ENCODE results near the gene SENP2.
"Not testable (repeated sequence)": the region's sequence is repeated elsewhere in the genome, so short reads cannot be mapped to it uniquely, and the experiment has no call there.

SENP2 gene

DNA sequence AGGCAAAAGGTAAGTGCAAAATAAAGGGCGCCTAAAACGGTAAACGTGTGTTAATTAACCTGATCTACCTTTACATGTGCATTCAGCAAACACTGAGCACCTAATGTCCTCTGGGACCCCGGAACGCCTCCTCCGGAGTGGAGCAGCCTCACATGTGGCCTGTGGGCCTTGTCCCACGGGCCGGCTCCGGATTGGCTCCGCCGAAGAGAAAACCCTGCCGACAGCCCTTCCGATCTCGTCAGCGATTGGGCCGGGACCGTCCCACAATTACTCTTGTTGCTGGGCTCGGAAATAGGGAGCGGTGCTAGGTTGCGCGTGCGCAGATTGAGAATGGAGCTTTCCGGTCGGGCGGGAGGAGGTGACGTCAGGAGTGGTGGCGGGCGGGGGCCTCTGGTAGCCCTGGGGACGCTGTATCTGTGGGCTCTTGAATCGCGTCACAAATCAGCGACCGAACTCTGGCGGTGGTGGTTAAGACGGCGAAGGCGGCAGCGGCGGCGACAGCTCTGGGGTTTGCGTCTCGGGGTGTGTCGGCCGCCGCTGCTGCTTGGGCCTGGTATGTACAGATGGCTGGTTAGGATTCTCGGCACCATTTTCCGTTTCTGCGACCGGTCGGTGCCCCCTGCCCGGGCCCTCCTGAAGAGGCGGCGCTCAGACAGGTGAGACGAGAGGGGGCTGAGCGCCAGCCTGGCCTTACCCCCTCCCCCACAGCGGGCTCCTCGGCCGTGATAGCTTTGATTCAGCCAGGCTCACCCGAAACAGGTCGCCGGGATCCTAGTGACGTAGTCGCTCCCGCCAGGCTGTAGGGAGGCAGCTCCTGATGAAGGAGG is at the start of gene SENP2:
Gene SENP2, plus strand, starts transcription at position 437 of the 827 bp plus-strand sequence. Its CDS starts 119 bp downstream, at position 556.
- peak; percentile 99 for DNase-seq

DNA sequence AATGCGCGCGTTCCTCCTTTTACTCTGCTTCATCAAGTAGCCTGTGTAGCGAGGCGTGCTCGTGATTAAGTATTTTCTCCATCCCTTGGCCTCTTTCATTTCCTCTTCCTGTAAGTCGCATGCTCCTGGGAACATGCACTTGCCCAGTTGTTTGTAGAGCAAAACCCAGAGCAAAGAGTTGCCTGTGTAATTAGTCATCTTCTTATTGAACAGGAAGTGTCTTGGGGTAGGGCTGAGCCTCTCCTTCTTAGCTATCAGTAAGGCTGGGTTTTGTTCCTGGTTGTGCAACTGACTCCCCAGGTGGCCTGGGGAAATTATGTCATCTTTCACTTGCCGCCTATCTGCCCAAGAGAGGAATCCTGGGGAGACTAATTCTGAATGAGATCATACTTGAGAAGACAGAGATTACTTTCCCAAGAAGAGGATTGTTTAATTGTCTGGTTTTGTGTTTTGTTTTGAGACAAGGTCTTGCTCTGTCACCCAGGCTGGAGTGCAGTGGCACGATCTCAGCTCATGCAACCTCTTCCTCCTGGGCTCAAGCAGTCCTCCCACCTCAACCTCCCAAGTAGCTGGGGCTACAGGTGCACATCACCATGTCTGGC is 48.6 kb upstream of the SENP2 start:
- DNase-seq, result peak; percentile 86

DNA sequence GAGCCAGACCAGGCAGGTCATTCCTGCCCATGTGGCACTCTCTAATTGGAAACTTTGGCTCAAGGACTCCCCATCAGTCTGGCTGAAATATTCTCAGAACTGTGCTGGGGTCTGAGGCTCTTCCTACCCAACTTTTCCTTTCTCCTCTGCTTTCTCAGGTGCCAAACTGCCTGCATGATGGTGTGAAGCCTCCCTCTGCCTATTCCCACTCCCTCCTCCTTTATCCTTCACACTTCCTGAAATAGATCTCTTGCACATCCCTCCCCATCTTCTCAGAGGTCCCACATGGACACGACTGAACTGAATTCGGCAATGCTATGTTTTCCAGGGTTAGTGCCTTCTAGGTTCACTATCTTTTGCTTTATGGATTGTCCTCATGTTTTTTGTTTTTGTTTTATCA is 46.2 kb upstream of the SENP2 start:
- no peak for DNase-seq

DNA sequence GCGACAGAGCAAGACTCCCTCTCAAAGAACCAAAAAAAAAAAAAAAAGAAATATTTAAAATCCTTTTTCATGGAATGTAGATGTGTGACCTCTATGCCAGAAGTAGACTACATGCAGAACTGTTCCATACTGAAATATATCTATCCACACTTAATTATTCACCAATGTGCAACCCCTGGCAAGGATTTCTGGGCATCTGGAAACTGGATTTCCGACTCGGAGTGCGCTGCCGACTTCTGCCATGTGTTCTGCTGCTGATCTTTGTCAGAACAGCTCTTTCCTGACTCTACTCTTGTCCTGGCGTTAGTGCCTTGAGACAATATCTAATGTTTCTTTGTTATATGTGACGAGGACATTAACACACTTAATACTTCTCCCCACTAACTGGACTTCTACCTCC is 45.4 kb upstream of the SENP2 start:
- DNase-seq, result no peak

DNA sequence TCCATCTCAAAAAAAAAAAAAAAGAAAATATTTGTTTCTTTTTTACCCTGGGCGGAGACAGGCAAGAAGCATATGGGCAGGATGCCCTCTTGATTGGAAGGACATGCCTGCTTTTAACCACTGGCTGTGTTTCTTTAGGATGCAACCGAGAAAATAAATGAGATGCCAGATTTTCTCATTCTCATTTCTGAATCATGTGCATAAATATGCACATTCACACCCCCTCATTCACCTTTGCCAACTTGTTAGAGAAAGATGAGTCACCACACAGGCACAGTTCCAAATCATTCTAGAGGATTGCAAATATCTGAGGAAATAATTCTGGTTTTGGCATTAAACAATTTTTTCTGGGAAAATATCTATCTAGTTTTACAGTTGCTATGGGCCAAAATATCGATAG is 37.0 kb upstream of the SENP2 start:
- DNase-seq, result peak; percentile 54

DNA sequence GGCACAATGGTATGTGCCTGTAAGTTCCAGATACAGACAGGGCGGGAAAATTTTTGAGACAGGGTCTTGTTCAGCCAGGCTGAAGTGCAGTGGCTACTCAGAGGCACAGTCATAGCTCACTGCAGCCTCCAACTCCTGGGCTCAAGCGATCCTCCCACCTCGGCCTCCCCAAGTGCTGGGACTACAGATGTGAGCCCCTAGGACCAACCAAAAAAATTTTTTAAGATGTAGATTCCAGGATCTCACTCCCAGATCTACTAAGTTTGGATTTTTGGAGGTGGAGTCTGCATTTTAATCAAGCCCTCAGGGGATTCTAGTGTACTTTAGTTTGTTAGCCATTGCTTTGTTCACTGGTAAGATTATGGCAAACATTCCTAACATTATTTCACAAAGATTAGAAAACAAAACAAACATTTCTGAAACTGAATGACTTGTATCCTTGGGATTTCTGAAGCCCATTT is 36.4 kb upstream of the SENP2 start:
- DNase-seq, result no peak

DNA sequence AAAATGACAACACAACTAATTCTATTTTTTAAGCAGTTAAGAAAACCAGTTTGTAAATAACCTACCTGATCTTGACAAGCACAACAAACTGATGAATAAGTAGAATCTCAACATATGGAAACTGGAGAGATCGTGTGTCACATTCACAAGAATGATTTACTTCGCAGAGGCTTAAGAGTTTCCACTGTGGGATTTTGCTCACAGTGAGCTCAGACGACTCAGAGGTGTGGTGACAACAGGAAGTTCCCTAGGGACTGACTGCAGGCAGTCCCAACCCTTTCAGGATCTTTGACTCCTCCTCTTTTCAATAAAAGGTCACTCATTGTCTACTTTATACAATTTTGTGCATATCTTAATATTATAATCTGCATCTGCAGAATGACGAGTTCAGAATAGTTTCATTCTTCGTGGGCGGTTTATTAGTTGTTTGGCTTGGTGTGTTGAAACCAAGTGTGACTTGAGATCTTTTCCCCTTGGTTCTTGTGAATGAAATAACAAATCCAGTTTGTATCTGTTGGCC is 33.7 kb upstream of the SENP2 start, which contains the start of gene LIPH:
Gene LIPH, minus strand, starts transcription at position 231 of the 520 bp plus-strand sequence. Its CDS starts 117 bp downstream, at position 114.
- DNase-seq, result peak; percentile 80

DNA sequence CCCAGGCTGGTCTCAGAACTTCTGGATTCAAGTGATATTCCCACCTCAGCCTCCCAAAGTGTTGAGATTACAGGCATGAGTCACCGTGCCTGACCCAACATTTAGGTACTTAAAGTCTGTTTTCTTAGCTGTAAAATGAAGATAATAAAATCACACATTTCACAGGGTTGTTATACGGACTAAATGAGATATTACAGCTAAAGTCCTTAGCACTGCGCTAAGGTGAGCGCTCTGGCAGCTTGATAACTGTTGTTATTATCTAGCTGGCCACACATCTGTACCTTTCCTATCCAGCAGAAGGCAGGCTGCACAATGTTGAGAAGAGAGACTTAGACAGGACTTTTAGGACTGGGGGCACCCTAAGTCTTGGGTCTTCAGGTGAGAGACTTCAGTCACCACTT is 31.0 kb upstream of the SENP2 start:
- DNase-seq, result no peak

DNA sequence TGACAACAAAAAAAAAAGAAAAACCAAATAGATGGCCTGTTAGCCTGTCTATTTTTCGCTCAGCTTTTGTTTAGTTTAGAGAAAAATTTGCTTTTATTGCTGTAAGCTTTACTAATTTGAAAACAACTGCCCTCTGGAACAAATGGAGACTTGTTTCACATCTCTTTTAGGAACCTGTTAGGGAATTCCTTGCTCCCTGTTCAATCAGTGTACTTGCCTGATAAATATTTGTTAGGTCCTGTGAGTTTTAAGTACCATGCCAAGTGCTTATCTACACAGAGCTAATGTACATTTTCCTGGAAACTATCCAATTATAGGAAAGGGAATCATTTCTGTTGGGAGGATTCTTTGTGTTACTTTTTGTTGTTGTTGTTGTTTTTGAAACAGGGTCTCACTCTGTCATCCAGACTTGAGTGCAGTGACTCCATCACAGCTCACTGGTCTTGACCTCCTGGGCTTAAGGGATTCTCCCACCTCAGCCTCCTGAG is 30.2 kb upstream of the SENP2 start:
- no peak for DNase-seq

DNA sequence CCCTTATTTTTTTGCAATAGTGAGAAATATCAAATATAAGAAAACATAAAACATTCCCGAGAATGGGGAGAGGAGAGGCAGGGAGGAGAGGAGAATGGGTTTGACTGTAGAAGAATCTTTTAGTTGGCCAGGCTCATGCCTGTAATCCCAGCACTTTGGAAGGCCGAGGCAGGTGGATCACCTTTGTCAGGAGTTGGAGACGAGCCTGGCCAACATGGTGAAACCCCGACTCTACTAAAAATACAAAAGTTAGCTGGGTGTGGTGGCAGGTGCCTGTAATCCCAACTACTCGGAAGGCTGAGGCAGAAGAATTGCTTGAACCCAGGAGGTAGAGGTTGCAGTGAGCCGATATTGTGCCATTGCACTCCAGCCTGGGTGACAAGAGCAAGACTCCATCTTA is 29.5 kb upstream of the SENP2 start:
- not testable (repeated sequence) for DNase-seq

DNA sequence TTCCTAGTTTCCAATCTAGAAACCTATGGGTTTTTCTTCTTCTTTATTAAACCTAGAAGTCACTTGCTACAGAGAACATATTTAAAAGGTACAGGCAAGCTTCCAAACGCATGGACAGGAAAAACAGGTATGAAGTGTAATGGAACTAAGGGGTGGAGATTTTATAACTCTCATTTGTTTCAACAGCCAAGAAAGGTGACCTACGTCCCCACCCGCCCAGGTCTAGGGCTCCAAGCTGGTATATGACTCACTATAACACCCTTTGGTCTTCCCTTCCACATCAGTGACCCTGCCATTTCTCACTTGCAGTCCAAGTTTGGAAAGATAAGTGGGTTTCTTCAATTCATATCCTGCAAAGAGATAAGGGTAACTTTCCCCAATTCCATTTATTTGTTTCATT is 27.7 kb upstream of the SENP2 start:
- no peak for DNase-seq

DNA sequence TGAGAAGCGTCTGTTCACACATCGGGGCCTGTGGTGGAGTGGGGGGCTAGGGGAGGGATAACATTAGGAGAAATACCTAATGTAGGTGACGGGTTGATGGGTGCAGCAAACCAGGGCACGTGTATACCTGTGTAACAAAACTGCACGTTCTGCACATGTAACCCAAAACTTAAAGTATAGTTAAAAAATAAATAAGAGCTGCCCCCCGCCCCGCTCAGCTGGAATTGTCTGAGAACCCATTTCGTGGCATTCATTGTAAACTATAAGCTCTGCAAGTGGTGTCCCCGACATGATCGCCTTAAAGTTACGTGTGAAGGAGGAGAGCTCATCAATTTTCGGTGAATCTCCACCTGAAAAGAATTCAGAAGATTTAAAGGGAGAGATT is 26.4 kb upstream of the SENP2 start:
- DNase-seq, result no peak

DNA sequence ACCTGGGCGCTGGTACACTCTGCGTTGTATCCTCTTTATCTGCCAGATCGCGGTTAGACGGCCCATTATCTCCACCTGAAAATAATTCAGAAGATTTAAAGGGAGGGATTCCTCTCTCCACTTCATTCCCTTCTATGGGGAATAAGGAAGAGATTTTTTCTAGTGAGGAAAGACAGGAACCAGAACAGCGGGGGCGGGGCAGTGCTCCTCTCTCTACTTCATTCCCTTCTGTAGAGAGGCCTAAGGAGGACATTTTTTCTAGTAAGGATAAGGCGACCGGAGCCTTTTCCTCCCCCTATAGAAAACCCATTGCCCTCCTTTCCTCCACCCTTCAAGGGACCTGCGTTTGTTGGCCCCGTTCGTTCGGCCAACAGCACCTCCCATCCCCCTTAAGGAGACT is 25.4 kb upstream of the SENP2 start:
- no peak for DNase-seq

DNA sequence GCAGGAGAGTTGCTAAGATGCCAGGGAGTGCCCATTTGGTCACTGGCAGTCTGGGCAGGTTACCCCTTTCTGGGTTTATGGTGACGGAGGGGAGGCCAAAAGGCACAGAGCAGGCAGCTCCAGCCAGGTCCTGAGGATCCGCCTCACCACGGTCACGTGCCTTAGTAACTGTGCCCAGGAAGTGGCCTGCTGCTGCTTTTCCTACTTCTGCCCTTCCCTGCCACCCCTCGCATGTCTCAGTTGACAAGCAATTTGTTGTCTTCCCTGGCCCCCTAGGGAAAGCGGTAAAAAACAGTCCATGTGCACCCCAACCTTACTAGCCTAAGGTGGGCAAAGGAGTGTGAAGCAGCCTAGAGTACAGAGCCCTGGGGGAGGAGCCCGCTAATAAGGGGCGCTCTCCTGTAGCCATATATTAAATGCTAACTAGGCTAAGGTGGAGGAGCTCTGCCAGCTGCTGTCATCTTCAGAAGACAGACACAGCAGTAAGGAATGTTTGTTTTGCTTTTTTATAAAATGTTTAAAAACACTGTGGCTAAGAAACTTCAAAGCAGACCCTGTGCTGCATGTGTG is 24.6 kb upstream of the SENP2 start:
- peak; percentile 27 for DNase-seq

DNA sequence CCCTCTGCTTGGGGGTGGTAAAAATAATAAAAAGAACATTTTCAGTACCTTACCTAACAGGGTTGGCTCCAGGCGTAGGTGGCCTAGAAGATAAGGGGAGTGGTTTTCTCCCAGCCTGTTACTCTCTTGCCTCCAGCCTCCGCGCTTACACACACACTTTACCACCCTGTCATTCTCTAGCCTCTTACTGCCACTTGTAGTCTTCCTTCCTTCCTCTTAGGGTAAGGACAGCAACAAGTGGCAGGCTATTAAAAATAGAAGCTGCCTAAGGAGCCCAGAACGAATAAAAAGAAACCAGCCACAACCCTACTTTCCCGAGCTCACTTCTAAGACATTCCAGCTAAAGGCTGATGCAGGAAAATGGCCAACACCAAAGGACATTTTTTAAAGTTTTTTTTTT is 24.1 kb upstream of the SENP2 start:
- no peak for DNase-seq

DNA sequence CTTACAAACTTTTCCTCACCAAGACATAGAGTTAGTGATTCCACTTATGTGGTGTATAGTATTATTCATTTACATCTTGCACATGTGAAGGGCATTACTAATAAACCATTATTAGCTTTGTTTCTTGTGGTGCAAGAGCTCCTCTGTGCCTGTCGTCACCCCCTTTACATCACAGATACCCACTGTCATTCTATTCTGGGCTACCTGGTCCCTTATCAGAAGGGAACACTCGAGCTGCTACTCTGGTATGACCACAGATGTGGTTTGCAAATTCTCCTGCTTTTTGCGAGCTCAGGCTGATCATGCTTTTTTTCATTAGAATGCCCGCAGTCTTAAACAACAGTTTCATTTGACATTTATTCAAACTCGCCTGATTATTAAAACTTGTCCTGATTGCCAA is 13.9 kb upstream of the SENP2 start:
- DNase-seq, result no peak

DNA sequence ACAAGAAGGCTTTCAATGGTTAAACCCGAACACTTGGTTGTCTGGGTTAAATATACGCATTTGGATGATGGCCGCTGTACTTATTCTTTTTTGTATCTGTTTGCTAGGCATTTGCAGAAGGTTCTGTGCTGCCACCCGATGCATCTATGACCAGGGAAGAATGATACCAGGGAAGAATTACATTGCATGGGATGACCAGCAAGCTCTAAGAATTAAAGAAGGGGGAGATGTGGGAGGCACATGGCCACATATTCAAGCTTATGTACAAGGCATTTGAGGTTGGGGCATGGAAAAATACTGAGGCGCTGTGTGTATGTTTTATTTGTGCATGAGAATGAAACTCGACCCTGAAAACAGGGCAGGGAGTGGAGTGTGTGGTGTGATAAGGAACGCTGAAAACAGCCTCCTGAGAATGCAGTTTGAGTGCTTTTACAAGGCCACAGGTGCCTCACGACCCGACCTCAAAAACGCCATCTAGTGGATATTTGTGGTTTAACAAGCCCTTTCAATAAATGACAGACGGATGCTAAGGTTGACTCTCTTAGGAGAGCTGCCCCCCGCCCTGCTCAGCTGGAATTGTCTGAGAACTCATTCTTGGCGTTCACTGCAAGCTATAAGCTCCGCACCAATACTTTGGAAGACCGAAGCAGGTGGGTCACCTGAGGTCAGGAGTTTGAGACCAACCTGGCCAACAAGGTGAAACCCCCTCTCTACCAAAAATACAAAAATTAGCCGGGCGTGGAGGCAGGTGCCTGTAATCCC is 10.8 kb upstream of the SENP2 start:
- peak; percentile 84 for DNase-seq

DNA sequence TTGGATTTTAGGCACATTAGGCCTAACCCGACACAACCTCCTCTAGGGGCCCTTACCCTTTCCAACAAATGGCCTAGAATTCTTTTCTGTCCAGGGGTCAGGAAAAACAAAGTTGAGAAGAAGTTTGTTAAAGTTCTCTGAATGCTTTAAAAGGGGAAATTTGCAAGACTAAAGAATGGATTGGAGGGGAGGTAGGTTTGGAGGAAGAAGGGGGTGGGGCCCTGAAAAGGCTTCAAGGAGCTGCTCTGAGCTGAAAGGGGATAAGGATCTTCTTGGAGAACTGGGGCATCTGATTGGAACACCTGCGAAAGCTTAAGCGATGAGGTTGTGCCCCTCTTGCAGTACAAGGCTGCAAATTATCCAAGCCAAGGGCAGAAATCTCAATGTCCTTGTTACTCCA is 3.9 kb upstream of the SENP2 start:
- DNase-seq, result no peak

DNA sequence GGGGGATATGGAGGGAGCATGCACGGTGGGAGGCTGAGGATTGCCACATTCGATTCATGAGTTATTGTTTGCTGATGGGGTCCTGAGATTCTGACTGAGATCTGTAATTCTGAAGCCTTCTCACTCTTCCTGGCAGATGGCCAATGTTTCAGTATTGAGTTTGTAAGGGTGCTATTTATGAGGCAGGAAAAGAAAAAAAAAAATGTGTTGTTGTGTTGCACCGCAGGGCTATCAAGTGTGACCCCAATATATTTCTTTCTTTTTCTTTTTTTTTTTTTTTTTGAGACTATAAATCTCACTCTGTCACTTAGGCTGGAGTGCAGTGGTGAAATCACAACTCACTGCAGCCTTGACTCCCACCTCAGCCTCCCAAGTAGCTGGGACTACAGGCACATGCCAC is 3.2 kb upstream of the SENP2 start:
- peak; percentile 25 for DNase-seq

DNA sequence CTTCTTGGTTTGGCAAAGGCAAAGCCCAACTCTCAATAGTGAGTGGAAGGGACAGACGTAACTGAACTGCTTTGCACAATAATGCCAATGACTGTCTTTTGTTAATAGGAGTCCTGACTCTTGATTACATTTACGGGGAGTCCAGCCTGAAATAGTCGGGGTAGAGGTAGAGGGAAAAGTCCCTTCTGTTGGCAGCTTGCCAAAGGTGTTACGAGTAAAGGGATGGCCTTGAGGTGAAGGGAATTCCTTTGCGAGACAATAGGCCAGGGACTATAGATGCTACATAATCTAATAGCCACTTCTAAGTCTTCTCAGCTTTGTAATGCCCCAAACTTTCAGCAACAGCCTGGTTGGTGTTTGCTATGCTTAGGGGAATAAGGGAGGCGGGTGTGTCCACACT is 2.2 kb upstream of the SENP2 start:
- peak; percentile 11 for DNase-seq

DNA sequence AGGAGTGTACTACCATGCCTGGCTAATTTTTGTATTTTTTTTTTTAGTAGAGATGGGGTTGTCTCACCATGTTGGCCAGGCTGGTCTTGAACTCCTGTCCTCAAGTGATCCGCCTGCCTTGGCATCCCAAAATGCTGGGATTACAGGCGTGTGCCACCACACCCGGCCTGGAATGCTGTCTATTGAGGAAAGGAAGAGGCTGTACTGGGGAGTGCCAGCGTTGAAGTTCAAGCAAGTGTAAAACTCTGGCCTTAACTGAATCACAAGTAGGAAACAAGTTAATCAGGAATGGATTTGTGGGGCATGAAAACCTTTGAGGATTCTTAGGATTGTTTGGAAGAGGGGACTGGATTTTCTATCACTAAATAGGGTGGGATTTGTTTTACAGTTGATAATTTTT is 1.4 kb upstream of the SENP2 start:
- no peak for DNase-seq

DNA sequence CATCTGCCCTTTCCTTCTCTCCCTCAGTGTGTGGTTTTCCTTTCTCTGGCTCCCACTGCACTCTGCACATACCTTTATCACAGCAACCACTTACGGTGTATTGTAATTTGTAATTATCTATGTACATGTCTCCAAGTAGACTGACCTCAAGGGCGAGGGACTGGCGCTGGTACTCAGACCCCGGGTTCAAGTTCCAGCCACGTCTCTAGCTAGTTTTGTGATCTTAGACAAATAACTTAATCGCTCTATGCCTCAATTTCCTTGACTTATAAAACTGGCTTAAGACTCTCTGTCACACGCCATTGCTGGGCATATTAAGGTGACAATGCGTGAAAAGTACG is 607 bp upstream of the SENP2 start:
- DNase-seq, result peak; percentile 66

DNA sequence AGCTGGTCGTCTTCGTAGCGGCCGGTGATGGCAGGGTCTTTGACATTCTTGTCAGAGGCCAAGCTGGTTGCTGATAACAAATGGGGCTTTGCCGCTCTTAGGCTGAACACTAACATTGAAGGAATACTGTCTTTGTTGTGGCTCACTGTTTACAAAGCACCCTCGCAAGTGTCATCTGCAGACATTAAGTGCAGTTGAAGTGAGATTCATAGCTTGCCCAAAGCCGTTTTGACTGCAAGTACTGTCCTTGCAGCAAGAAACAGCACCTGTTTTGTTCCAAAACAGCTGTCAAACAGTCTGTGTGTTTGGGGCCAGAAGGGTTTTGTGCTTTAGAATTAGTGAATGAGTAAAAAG is 568 bp downstream of the SENP2 start:
- peak; percentile 53 for DNase-seq

Data from NCI-H69 (cell line).